Mesangial cell (primary cell): ENCODE results near the gene TMEM223. TPM values are rescaled to one million over a fixed set of nuclear protein-coding genes. Genes with fewer than 3 reads are reported as not detected.

Experiments
- total RNA-seq: library from RNA; depleted of rRNA; stranded (reverse); fragments of >200 nt; gene quantifications from 2 replicates; pipeline ENCODE4 v1.2.3, GENCODE V29; 2015

Gene TMEM223, protein sequence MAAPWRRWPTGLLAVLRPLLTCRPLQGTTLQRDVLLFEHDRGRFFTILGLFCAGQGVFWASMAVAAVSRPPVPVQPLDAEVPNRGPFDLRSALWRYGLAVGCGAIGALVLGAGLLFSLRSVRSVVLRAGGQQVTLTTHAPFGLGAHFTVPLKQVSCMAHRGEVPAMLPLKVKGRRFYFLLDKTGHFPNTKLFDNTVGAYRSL
- 27.4 and 38.3 TPM in 2 replicates for total RNA-seq

GRCh38 chr11:62791501-62792201, at the start of gene TMEM223:
Gene TMEM223, minus strand, starts transcription at chr11:62792006. Its CDS starts 12 bp downstream, at chr11:62791994.

GRCh38 chr11:62839050-62839945, 47.5 kb upstream of the TMEM223 start, which contains the start of gene WDR74:
Gene WDR74, minus strand, starts transcription at chr11:62839590. Its CDS starts 20 bp downstream, at chr11:62839570.

DNA sequence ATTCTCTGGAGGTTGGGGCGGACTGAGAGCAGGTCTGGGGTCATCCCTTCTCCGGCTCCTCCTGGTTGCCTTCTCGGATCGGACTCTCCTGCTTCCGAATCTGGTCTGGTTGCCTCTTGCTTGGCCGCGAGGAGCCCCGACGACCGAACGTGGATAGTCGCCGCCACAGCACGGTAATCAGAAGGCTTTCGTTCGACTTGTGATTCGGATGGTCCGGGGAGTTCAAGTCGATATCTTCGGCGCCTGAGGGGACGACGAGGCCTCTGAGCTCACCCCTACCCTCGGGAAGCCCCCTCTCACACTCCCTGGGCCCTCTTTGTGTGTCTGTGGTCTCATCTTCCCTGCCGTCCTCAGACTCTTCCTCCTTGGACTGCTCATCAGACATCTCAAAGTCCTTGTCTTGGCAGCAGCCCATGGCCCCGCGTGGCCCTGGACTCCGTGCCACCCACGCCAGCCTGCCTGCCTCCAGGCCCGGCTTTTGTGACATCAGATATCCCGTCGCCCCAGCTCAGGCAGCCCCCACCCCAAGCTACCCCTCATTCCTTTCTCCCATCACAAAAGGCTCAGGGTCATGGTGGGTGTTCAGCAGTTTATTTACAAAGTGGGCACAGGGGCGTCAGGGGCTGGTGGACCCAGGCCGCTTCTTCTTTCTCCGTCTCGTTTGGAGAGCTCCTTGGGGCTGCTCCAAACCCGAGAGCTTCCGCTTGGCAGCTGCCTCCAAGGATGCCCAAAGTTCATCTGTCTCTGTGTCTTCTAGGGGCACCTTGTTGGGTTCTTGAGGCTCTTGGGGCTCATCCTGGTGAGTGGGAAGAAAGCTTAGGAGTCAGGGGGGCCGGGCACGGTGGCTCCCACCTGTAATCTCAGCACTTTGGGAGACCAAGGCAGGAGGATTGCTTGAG, 40.8 kb upstream of the TMEM223 start, which contains the start of gene TEX54:
TEX54 (minus strand) TSS at position 506 of the 899 bp plus-strand sequence.

GRCh38 chr11:62831520-62832335, 39.9 kb upstream of the TMEM223 start, which contains the start of gene STX5:
Gene STX5, minus strand, starts transcription at chr11:62832051. Its CDS starts 808 bp downstream, at chr11:62831243.

DNA sequence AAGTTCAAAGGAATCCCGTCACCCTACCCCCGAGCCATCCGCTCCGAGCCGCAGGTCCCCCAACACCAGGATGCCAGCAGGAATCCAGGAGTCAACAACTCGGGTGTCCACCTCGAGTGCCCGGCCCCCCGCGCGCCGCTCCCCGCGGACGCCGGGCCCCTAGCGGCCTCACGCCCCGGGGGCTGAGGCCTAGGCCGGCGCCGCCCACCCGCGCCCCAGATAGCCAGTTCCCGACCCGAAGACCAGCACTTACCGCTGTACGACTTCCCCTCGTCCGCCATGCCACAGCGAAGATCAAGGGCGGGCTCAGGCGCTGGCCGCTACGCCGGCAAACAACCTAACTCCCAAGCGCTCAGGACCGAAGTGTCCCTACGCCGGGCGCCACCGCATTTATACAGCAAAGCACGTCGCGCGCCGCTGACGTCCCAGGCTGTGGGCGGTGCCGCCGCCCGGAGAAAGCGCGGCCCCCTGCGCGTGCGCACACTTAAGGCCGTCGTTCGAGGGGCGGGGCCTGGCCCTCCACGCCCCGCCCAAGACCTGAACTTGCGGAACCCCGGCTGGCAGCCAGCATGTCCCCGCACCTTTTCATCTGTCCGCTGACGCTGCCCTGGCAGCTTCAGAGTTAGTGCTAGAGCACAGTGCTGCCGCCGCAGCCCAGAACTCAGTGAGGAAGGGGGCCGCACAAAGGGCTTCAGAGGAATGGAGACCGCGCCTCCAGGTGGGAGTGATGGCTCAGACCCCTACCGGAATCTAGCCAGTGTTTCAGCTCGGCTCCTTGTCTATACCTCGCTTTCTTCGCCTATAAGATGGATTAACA, 13.5 kb upstream of the TMEM223 start, which contains the start of gene NXF1:
NXF1 (minus strand) TSS at position 365 of the 817 bp plus-strand sequence; CDS start at position 281, 84 bp downstream.

GRCh38 chr11:62787005-62787759, 4.6 kb downstream of the TMEM223 start, which contains the start of gene TMEM179B:
Gene TMEM179B, plus strand, starts transcription at chr11:62787402. Its CDS starts 30 bp downstream, at chr11:62787432.

DNA sequence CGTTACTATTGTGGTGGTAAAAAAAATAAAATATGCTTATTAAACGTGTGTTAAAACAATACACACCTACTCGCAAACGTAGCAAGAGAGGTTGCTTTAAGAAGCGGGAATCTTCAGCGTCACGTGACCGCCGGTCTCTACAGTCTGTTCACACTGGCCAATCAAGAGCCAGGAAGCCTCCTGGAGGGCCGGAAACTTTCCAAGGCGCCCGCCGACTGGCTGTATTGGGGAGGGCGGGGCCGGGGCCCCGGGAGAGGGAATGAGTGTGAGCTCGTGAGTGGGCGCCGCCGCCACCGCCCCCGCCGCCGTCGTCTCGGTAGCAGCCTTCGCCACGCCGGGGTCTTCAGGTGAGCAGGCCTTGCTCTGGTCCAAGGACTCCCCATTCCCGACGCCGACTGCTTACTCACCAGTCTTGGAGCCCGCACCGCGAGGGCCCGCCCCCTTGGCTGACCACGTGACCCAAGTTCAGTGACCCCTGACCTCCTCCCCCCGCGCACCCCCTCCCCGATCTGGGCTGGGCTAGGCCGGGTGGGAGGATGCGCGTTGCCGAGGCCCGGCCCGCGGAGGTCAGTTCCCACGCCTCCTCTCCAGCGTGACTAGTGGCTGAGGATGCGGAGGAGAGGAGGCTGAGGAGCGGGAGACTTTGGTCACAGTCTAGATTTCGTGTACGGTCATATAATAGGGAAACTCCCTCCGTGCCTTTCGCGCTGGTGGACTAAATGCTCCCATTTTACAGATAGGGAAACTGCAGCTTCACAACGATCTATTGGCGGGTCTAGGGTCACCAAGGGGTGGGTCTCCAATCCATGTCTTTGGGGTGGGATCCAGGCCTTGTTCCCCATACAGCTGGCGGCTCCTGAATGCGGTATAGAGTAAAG, 20.4 kb downstream of the TMEM223 start, which contains the start of gene TAF6L:
TAF6L (plus strand) TSS at position 253 of the 878 bp plus-strand sequence. CDS start 4,388 bp downstream, outside the sequence.

DNA sequence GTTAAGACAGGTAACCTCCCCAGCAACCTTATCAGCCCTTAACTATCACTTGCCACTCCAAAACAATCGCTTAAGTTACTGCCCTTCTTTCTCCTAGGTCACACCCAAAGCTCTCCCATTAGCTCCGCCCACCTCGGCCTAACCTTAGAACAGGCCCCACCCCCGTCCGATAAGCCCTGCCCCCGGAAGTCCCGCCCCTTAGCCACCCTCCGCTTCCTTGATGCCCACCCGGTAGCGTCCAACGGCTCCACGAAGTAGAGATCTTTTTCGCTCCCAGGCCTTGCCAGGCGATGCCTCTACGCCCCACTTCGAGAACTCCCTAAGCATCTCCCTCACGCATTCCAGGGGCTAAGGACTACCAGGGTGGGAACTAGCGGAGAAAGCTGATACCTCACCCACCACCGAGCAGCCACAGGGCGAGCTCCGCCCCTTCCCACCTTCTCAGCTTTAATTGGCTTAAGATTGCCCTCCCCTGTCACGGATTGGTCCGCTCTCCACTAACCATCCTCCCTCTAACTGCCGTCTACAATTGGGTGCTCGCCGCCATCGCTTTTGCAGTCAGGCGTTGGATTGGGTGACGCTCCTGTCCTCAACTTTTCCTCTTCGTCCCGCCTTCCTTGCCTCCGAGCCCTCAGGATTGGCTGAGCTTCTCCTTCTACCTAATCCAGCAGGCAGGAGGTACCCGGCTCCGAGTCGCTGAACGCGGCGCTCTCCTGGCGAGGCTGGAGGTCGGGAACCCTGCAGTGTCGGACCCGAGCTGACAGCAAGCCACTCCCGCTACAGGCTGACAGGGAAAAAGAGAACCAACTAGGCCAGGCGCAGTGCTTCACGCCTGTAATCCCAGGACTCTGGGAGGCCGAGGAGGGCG, 37.8 kb downstream of the TMEM223 start, which contains the start of gene ZBTB3:
ZBTB3 (minus strand) TSS at position 425 of the 868 bp plus-strand sequence. CDS start 496 bp downstream, outside the sequence.

Other genes starting within 250 kb of the TMEM223 start
- gene AHNAK, start 245.2 kb downstream of the TMEM223 start, total RNA-seq: 374 and 612 TPM in 2 replicates
- 1,289 and 1,470 TPM in 2 replicates for gene EEF1G, start 218.1 kb downstream of the TMEM223 start, total RNA-seq
- 6.8 and 14.1 TPM in 2 replicates for gene TUT1, start 200.5 kb downstream of the TMEM223 start, total RNA-seq
- gene MTA2, start 190.1 kb downstream of the TMEM223 start, total RNA-seq: 88.7 and 132 TPM in 2 replicates
- 24.4 and 37.3 TPM in 2 replicates for gene EML3, start 179.2 kb downstream of the TMEM223 start, total RNA-seq
- 1.1 and 5.7 TPM in 2 replicates for gene ROM1, start 178.7 kb downstream of the TMEM223 start, total RNA-seq
- gene B3GAT3, start 170.0 kb downstream of the TMEM223 start, total RNA-seq: 55.9 and 75.9 TPM in 2 replicates
- 213 and 293 TPM in 2 replicates for gene GANAB, start 145.4 kb downstream of the TMEM223 start, total RNA-seq
- 26.9 and 30.3 TPM in 2 replicates for gene INTS5, start 138.7 kb downstream of the TMEM223 start, total RNA-seq
- gene C11orf98, start 126.8 kb downstream of the TMEM223 start, total RNA-seq: 46.0 and 120 TPM in 2 replicates
- gene CSKMT, start 126.7 kb downstream of the TMEM223 start, total RNA-seq: 4.9 and 6.3 TPM in 2 replicates
- gene UQCC3, start 120.3 kb downstream of the TMEM223 start, total RNA-seq: 8.1 and 16.0 TPM in 2 replicates
- gene LBHD1, start 119.7 kb downstream of the TMEM223 start, total RNA-seq: 4.1 and 6.0 TPM in 2 replicates
- 130 and 271 TPM in 2 replicates for gene UBXN1, start 112.9 kb downstream of the TMEM223 start, total RNA-seq
- gene LRRN4CL, start 102.5 kb downstream of the TMEM223 start, total RNA-seq: 0.16 and 0.38 TPM in 2 replicates
- gene BSCL2, start 84.6 kb downstream of the TMEM223 start, total RNA-seq: 38.5 and 73.0 TPM in 2 replicates
- gene GNG3, start 84.3 kb downstream of the TMEM223 start, total RNA-seq: not detected in 2 replicates
- 12.0 and 14.0 TPM in 2 replicates for gene HNRNPUL2, start 64.5 kb downstream of the TMEM223 start, total RNA-seq
- gene TTC9C, start 63.5 kb downstream of the TMEM223 start, total RNA-seq: 32.1 and 37.5 TPM in 2 replicates
- 8.5 and 17.1 TPM in 2 replicates for gene ZBTB3, start 37.8 kb downstream of the TMEM223 start, total RNA-seq
- gene POLR2G, start 30.4 kb downstream of the TMEM223 start, total RNA-seq: 110 and 131 TPM in 2 replicates
- 20.4 TPM in 2 replicates for gene TAF6L, start 20.6 kb downstream of the TMEM223 start, total RNA-seq
- gene TMEM179B, start 4.6 kb downstream of the TMEM223 start, total RNA-seq: 63.1 and 78.8 TPM in 2 replicates
- gene NXF1, start 13.4 kb upstream of the TMEM223 start, total RNA-seq: 25.4 and 30.7 TPM in 2 replicates
- 28.8 and 36.9 TPM in 2 replicates for gene STX5, start 40.0 kb upstream of the TMEM223 start, total RNA-seq
- not detected in 2 replicates for gene TEX54, start 40.8 kb upstream of the TMEM223 start, total RNA-seq
- 46.3 and 77.6 TPM in 2 replicates for gene WDR74, start 47.6 kb upstream of the TMEM223 start, total RNA-seq
- gene SLC3A2, start 88.9 kb upstream of the TMEM223 start, total RNA-seq: 188 and 230 TPM in 2 replicates
- not detected in 2 replicates for gene CHRM1, start 129.4 kb upstream of the TMEM223 start, total RNA-seq
- gene SLC22A6, start 193.0 kb upstream of the TMEM223 start, total RNA-seq: not detected in 2 replicates
- gene SLC22A8, start 223.8 kb upstream of the TMEM223 start, total RNA-seq: not detected in 2 replicates